Measurements from ENCODE around the gene ITPR2. TPM values are rescaled to one million over a fixed set of nuclear protein-coding genes. Genes with fewer than 3 reads are reported as not detected.

The ITPR2 gene
- polyA plus RNA-seq, 1 donor, result 12.5 TPM

GRCh38 chr12:26822026-26822425, 11.0 kb downstream of the ITPR2 start:
- Histone ChIP-seq H3K4me3 (ENCODE audit: low read length) (no peak overlapping the region), H3K36me3 (ENCODE audit: control insufficient read depth, insufficient read depth, low read length) (no peaks in the 10 kb centered on the region), H3K27me3 (ENCODE audit: control insufficient read depth, insufficient read depth, low read length) (no peaks in the 10 kb centered on the region), H3K9me3 (ENCODE audit: control insufficient read depth, low read depth, low read length) (no peaks in the 10 kb centered on the region), H3K4me1 (ENCODE audit: control insufficient read depth, insufficient read depth, low read length) (no peaks in the 10 kb centered on the region), H3K27ac (ENCODE audit: low read length) (no peak overlapping the region)
- DNase-seq, result no peak
- no CpG with 5 or more reads among the region's 2 CpGs for WGBS (ENCODE audit: insufficient coverage, low lambda C conversion rate)

GRCh38 chr12:26821212-26821701, 11.7 kb downstream of the ITPR2 start:
- no peak for DNase-seq
- Histone ChIP-seq H3K36me3 (ENCODE audit: control insufficient read depth, insufficient read depth, low read length) (no peaks in the 10 kb centered on the region), H3K9me3 (ENCODE audit: control insufficient read depth, low read depth, low read length) (no peaks in the 10 kb centered on the region), H3K4me3 (ENCODE audit: low read length) (no peak overlapping the region), H3K27ac (ENCODE audit: low read length) (no peak overlapping the region), H3K4me1 (ENCODE audit: control insufficient read depth, insufficient read depth, low read length) (no peaks in the 10 kb centered on the region), H3K27me3 (ENCODE audit: control insufficient read depth, insufficient read depth, low read length) (no peaks in the 10 kb centered on the region)
- no CpG with 5 or more reads among the region's 4 CpGs for WGBS (ENCODE audit: insufficient coverage, low lambda C conversion rate)

DNA sequence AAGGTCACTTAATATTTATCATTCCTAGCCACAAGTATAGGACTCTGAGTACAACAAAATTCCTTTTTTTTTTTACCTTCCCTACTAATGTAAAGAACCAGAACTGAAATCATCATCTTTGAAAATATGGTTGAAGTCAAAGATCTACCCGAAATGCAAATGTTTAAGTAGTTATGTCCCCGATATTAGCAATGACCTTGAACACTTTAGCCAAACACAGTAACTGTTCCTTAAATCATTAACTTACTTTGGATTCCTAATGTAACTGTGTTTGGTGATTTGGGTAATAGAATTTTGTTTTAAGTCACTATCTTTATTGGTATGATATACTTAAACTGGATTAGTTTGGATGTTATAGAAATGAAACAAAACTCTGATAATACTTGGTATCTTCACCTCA, 14.4 kb downstream of the ITPR2 start:
- Histone ChIP-seq H3K9me3 (ENCODE audit: control insufficient read depth, low read depth, low read length) (no peaks in the 10 kb centered on the region), H3K36me3 (ENCODE audit: control insufficient read depth, insufficient read depth, low read length) (no peaks in the 10 kb centered on the region), H3K4me1 (ENCODE audit: control insufficient read depth, insufficient read depth, low read length) (no peaks in the 10 kb centered on the region), H3K27ac (ENCODE audit: low read length) (no peak overlapping the region), H3K27me3 (ENCODE audit: control insufficient read depth, insufficient read depth, low read length) (no peaks in the 10 kb centered on the region), H3K4me3 (ENCODE audit: low read length) (no peak overlapping the region)
- no peak for DNase-seq
- 30% methylated on average over 1 of the region's 2 CpGs for WGBS (ENCODE audit: insufficient coverage, low lambda C conversion rate)

GRCh38 chr12:26818201-26818600, 14.8 kb downstream of the ITPR2 start:
- WGBS (ENCODE audit: insufficient coverage, low lambda C conversion rate), result 100% methylated on average over 1 of the region's 3 CpGs
- no peaks in the 10 kb centered on the region for H3K36me3 ChIP-seq (ENCODE audit: control insufficient read depth, insufficient read depth, low read length)
- H3K4me1 ChIP-seq (ENCODE audit: control insufficient read depth, insufficient read depth, low read length), result no peaks in the 10 kb centered on the region
- H3K4me3 ChIP-seq (ENCODE audit: low read length), result no peak overlapping the region
- no peaks in the 10 kb centered on the region for H3K9me3 ChIP-seq (ENCODE audit: control insufficient read depth, low read depth, low read length)
- H3K27ac ChIP-seq (ENCODE audit: low read length), result no peak overlapping the region
- no peaks in the 10 kb centered on the region for H3K27me3 ChIP-seq (ENCODE audit: control insufficient read depth, insufficient read depth, low read length)
- no peak for DNase-seq

GRCh38 chr12:26817183-26817591, 15.8 kb downstream of the ITPR2 start:
- Histone ChIP-seq H3K4me1 (ENCODE audit: control insufficient read depth, insufficient read depth, low read length) (no peaks in the 10 kb centered on the region), H3K4me3 (ENCODE audit: low read length) (no peak overlapping the region), H3K27me3 (ENCODE audit: control insufficient read depth, insufficient read depth, low read length) (no peaks in the 10 kb centered on the region), H3K27ac (ENCODE audit: low read length) (no peak overlapping the region), H3K36me3 (ENCODE audit: control insufficient read depth, insufficient read depth, low read length) (no peaks in the 10 kb centered on the region), H3K9me3 (ENCODE audit: control insufficient read depth, low read depth, low read length) (no peaks in the 10 kb centered on the region)
- DNase-seq, result peak in 1 of 2 donors; percentile 53
- WGBS (ENCODE audit: insufficient coverage, low lambda C conversion rate), result 20% methylated on average over 2 of the region's 4 CpGs

DNA sequence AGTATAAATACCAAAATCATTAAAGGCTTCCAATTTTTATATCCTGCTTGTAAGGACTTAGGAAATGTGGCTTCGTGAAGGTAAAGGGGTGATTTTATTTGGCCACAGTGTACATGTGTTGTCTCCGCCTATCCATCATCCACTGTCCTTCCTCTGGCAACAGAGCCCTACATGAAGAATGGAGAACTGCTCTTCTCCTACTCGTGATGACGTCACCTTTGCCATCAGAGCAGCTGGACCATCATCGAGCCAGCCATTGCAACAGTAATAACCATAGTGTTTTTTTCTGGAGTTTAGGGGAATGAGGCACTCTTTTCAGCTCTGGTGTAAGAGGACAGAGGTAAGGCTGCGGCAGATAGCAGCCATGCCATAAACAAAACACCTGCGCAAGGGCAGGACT, 19.2 kb downstream of the ITPR2 start:
- Histone ChIP-seq H3K27ac (ENCODE audit: low read length) (no peak overlapping the region), H3K4me3 (ENCODE audit: low read length) (no peak overlapping the region), H3K9me3 (ENCODE audit: control insufficient read depth, low read depth, low read length) (no peaks in the 10 kb centered on the region), H3K27me3 (ENCODE audit: control insufficient read depth, insufficient read depth, low read length) (no peaks in the 10 kb centered on the region), H3K4me1 (ENCODE audit: control insufficient read depth, insufficient read depth, low read length) (no peaks in the 10 kb centered on the region), H3K36me3 (ENCODE audit: control insufficient read depth, insufficient read depth, low read length) (no peaks in the 10 kb centered on the region)
- WGBS (ENCODE audit: insufficient coverage, low lambda C conversion rate), result no CpG with 5 or more reads among the region's 7 CpGs
- no peak for DNase-seq

GRCh38 chr12:26810330-26810729, 22.7 kb downstream of the ITPR2 start:
- H3K27me3 ChIP-seq (ENCODE audit: control insufficient read depth, insufficient read depth, low read length), result no peaks in the 10 kb centered on the region
- no peaks in the 10 kb centered on the region for H3K9me3 ChIP-seq (ENCODE audit: control insufficient read depth, low read depth, low read length)
- no peak overlapping the region for H3K4me3 ChIP-seq (ENCODE audit: low read length)
- H3K4me1 ChIP-seq (ENCODE audit: control insufficient read depth, insufficient read depth, low read length), result no peaks in the 10 kb centered on the region
- no peaks in the 10 kb centered on the region for H3K36me3 ChIP-seq (ENCODE audit: control insufficient read depth, insufficient read depth, low read length)
- no peak for DNase-seq
- no peak overlapping the region for H3K27ac ChIP-seq (ENCODE audit: low read length)
- WGBS (ENCODE audit: insufficient coverage, low lambda C conversion rate), result no CpG with 5 or more reads among the region's 4 CpGs

GRCh38 chr12:26809611-26810285, 23.2 kb downstream of the ITPR2 start:
- DNase-seq, result no peak
- Histone ChIP-seq H3K9me3 (ENCODE audit: control insufficient read depth, low read depth, low read length) (no peaks in the 10 kb centered on the region), H3K27me3 (ENCODE audit: control insufficient read depth, insufficient read depth, low read length) (no peaks in the 10 kb centered on the region), H3K4me3 (ENCODE audit: low read length) (no peak overlapping the region), H3K36me3 (ENCODE audit: control insufficient read depth, insufficient read depth, low read length) (no peaks in the 10 kb centered on the region), H3K27ac (ENCODE audit: low read length) (no peak overlapping the region), H3K4me1 (ENCODE audit: control insufficient read depth, insufficient read depth, low read length) (no peaks in the 10 kb centered on the region)
- 88% methylated on average over 2 of the region's 6 CpGs for WGBS (ENCODE audit: insufficient coverage, low lambda C conversion rate)

- H3K36me3 ChIP-seq (ENCODE audit: control insufficient read depth, insufficient read depth, low read length), result no peaks in the 10 kb centered on the region
- WGBS (ENCODE audit: insufficient coverage, low lambda C conversion rate), result 83% methylated on average over 1 of the region's 3 CpGs
- H3K4me3 ChIP-seq (ENCODE audit: low read length), result no peak overlapping the region
- no peak overlapping the region for H3K27ac ChIP-seq (ENCODE audit: low read length)
- H3K4me1 ChIP-seq (ENCODE audit: control insufficient read depth, insufficient read depth, low read length), result no peaks in the 10 kb centered on the region
- H3K27me3 ChIP-seq (ENCODE audit: control insufficient read depth, insufficient read depth, low read length), result no peaks in the 10 kb centered on the region
- no peak for DNase-seq
- no peaks in the 10 kb centered on the region for H3K9me3 ChIP-seq (ENCODE audit: control insufficient read depth, low read depth, low read length)
Observed at GRCh38 chr12:26808766-26809476, 24.1 kb downstream of the ITPR2 start.

DNA sequence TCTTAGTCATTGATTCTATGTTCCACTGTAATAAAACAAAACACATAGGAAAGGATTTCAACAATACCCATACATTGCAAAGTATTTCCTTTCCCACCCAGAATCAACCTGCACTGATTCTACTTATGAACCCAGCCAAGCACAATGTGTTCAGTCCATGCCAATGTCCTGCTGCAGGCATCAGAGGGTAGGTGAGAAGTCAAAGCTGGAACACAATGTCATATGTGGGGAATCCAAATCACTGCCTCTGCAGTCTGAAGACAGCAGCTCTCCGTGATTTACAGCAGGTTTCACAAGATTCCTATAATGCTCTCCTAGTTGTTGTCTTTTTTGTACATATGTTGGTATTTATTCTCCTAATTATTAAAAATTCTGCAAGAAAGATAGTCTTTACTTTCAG, 25.7 kb downstream of the ITPR2 start:
- Histone ChIP-seq H3K27ac (ENCODE audit: low read length) (no peak overlapping the region), H3K4me1 (ENCODE audit: control insufficient read depth, insufficient read depth, low read length) (no peaks in the 10 kb centered on the region), H3K36me3 (ENCODE audit: control insufficient read depth, insufficient read depth, low read length) (no peaks in the 10 kb centered on the region), H3K9me3 (ENCODE audit: control insufficient read depth, low read depth, low read length) (no peaks in the 10 kb centered on the region), H3K4me3 (ENCODE audit: low read length) (no peak overlapping the region), H3K27me3 (ENCODE audit: control insufficient read depth, insufficient read depth, low read length) (no peaks in the 10 kb centered on the region)
- 100% methylated on average over 1 of the region's 1 CpG for WGBS (ENCODE audit: insufficient coverage, low lambda C conversion rate)
- no peak for DNase-seq

Data from large intestine (tissue), 3 donors.